GM12878 (cell line): ENCODE measurements around the gene CDH15. TPM values are rescaled to one million over a fixed set of nuclear protein-coding genes. Genes with fewer than 3 reads are reported as not detected.

Source experiments
- ATAC-seq: fragments of 200-7000 bp; cut with Tn5 transposase; 3 replicates; pipeline ENCODE4 v1.9.1; 2020; ENCODE audit warnings: mild to moderate bottlenecking, moderate library complexity
- BruUV-seq: library from RNA; stranded (reverse); fragments of 400-500 nt; replicated peaks from 2 replicates; lab custom pipeline; 2021; lab: Mats Ljungman, UMichigan
- CTCF ChIA-PET: fragments of 300-600 bp; sonication (Branson Sonifier 250); formaldehyde crosslinking; extraction: SDS; loops from one replicate; lab custom pipeline; 2021; ENCODE audit warnings: inconsistent platforms; lab: Yijun Ruan, JAX
- POLR2A ChIA-PET: fragments of 350-600 bp; formaldehyde crosslinking; extraction: SDS; loops from one replicate; lab custom pipeline; 2021; ENCODE audit warnings: inconsistent platforms; lab: Charles Lee
- RAD21 ChIA-PET: fragments of 300-600 bp; sonication (Branson Sonifier 250); formaldehyde crosslinking; loops from one replicate; lab custom pipeline; 2023; ENCODE audit warnings: antibody characterized with exemption; ENCODE audit not compliant: unreplicated experiment; lab: Charles Lee
- SMC1A ChIA-PET: fragments of 300-600 bp; sonication (Branson Sonifier 250); formaldehyde crosslinking; loops from one replicate; lab custom pipeline; 2023; ENCODE audit not compliant: unreplicated experiment, uncharacterized antibody; lab: Charles Lee
- DNase-seq: peaks from one replicate; pipeline ENCODE4 v3.0.0-alpha.2; 2011; ENCODE audit warnings: low read depth, low spot score
- FAIRE-seq: peaks from 3 replicates; lab custom pipeline; 2011; peaks lifted over from hg19 to GRCh38; lab: Jason Lieb, UNC
- H2AFZ ChIP-seq: 2 replicates; pipeline ENCODE4 v1.6.0; 2011; ENCODE audit warnings: low read depth, low read length, control low read depth; ENCODE audit not compliant: control insufficient read depth
- H3K27ac ChIP-seq: 2 replicates; pipeline ENCODE4 v1.5.1; 2011; ENCODE audit warnings: control low read depth; ENCODE audit not compliant: control insufficient read depth, insufficient read depth
- H3K27me3 ChIP-seq, 2 experiments: replicated peaks in 1 of 2; 2 replicates each; pipeline versions ENCODE4 v1.6.0 to v1.6.1; 2011; ENCODE audit warnings: low read length in 1 of 2; ENCODE audit not compliant: control insufficient read depth in 2 of 2, insufficient read depth in 2 of 2
- H3K36me3 ChIP-seq, 2 experiments: 2 replicates each; pipeline ENCODE4 v1.5.1; 2011; ENCODE audit warnings: low read length in 1 of 2; ENCODE audit not compliant: control insufficient read depth in 2 of 2, insufficient read depth in 2 of 2
- H3K4me1 ChIP-seq: 2 replicates; pipeline ENCODE4 v1.6.1; 2011; ENCODE audit warnings: mild to moderate bottlenecking, low read length, moderate library complexity, mixed read lengths; ENCODE audit not compliant: control insufficient read depth, insufficient read depth
- H3K4me2 ChIP-seq: 2 replicates; pipeline ENCODE4 v1.6.0; 2011; ENCODE audit warnings: control low read depth; ENCODE audit not compliant: control insufficient read depth, insufficient read depth
- H3K4me3 ChIP-seq: fragments of 200-600 bp; sonication (generic); 2 replicates; pipeline ENCODE4 v1.5.1; 2016
- H3K79me2 ChIP-seq: 2 replicates; pipeline ENCODE4 v1.6.0; 2011; ENCODE audit warnings: low read length; ENCODE audit not compliant: control insufficient read depth, insufficient read depth
- H3K9ac ChIP-seq: 2 replicates; pipeline ENCODE4 v1.8.0; 2011; ENCODE audit warnings: low read length, control low read depth, mixed read lengths; ENCODE audit not compliant: control insufficient read depth, insufficient read depth
- H3K9me3 ChIP-seq: replicated peaks from 3 replicates; pipeline ENCODE4 v1.5.1; 2011; ENCODE audit warnings: mild to moderate bottlenecking, low read length; ENCODE audit not compliant: control insufficient read depth, insufficient read depth
- H4K20me1 ChIP-seq: 2 replicates; pipeline ENCODE4 v1.6.0; 2011; ENCODE audit not compliant: control insufficient read depth, insufficient read depth
- ELK1 ChIP-seq: IDR thresholded peaks from 2 replicates; pipeline ENCODE4 v1.6.1; 2012; ENCODE audit warnings: low read depth, low read length, improper control_type of control experiment
- EZH2 ChIP-seq: IDR thresholded peaks from 2 replicates; pipeline ENCODE4 v1.6.1; 2012; ENCODE audit warnings: low read depth, mild to moderate bottlenecking, control low read depth, inconsistent platforms, low read length, borderline replicate concordance; ENCODE audit not compliant: control insufficient read depth
- HDAC2 ChIP-seq: fragments of 200-600 bp; sonication (generic); IDR thresholded peaks from 2 replicates; pipeline ENCODE4 v1.6.1; 2017
- NBN ChIP-seq: fragments of 450-650 bp; IDR thresholded peaks from 2 replicates; pipeline ENCODE4 v1.6.1; 2016
- SUPT20H ChIP-seq: IDR thresholded peaks from 2 replicates; pipeline ENCODE4 v1.6.1; 2011; ENCODE audit warnings: low read depth, mild to moderate bottlenecking, low read length, moderate library complexity, borderline replicate concordance; ENCODE audit not compliant: control insufficient read depth
- YY1 ChIP-seq: IDR thresholded peaks from 2 replicates; pipeline ENCODE4 v1.6.1; 2011; ENCODE audit warnings: low read depth, mild to moderate bottlenecking, low read length
- WGBS: methylation state at CpG from one replicate; pipeline ENCODE4 v1.1.6; 2016; ENCODE audit warnings: low lambda C conversion rate; ENCODE audit not compliant: insufficient replicate concordance, insufficient coverage; ENCODE audit errors: missing lambda C conversion rate; 5-methylcytosine and 5-hydroxymethylcytosine counted together
- in situ Hi-C: fragments of 300-500 bp; cut with MboI; formaldehyde crosslinking; loops from 9 replicates; pipeline ENCODE4 v1.14.3; 2018; ENCODE audit warnings: mixed read lengths
- intact Hi-C: fragments of 100-400 bp; cut with micrococcal nuclease; formaldehyde crosslinking; loops from one replicate; pipeline ENCODE4 v1.14.2; 2022; ENCODE audit not compliant: unreplicated experiment
- polyA plus RNA-seq, 11 experiments: library from polyadenylated mRNA; depleted of rRNA in 4 of 11; unstranded in 6 of 11; stranded (reverse) in 5 of 11; fragments of >200 nt; fragmentation: Nextera tagmentation in 4 of 11; fragmentation: Illumina TruSeq in 1 of 11; extraction: Ambion mirVana in 4 of 11; extraction: Trizol in 1 of 11; gene quantifications; 1 replicate in 1 of 11; 2 replicates in 10 of 11; pipeline versions ENCODE4 v1.2.1 to v1.2.3, GENCODE V29; 2011 to 2016; ENCODE audit warnings: inconsistent platforms in 2 of 11, missing spikeins in 2 of 11, low read depth in 1 of 11
- total RNA-seq, 4 experiments: library from RNA; depleted of rRNA in 3 of 4; stranded (reverse); fragments of >200 nt in 3 of 4; fragmentation: Illumina TruSeq in 1 of 4; extraction: Trizol in 1 of 4; gene quantifications; 2 replicates each; pipeline versions ENCODE4 v1.2.1 to v1.2.3, GENCODE V29; 2013 to 2021
- TF ChIP-seq, protein P1 (sequence below): IDR thresholded peaks from 2 replicates; pipeline ENCODE4 v1.6.1; 2012; ENCODE audit warnings: mild to moderate bottlenecking, low read depth, low read length
- TF ChIP-seq, protein P2 (sequence below): fragments of 150-350 bp; IDR thresholded peaks from 2 replicates; pipeline ENCODE4 v1.6.1; 2014; ENCODE audit warnings: mild to moderate bottlenecking, low read depth, low read length
- TF ChIP-seq, protein P3 (sequence below): IDR thresholded peaks from 2 replicates; pipeline ENCODE4 v1.6.1; 2012; ENCODE audit warnings: low read length, inconsistent platforms

The CDH15 gene
- total and polyA plus RNA-seq, 10 of the 15 experiments (the other 5 are each of a cell fraction or from before 2014, with no cell fraction given): 0.02 to 0.06 TPM; not detected in 8

DNA sequence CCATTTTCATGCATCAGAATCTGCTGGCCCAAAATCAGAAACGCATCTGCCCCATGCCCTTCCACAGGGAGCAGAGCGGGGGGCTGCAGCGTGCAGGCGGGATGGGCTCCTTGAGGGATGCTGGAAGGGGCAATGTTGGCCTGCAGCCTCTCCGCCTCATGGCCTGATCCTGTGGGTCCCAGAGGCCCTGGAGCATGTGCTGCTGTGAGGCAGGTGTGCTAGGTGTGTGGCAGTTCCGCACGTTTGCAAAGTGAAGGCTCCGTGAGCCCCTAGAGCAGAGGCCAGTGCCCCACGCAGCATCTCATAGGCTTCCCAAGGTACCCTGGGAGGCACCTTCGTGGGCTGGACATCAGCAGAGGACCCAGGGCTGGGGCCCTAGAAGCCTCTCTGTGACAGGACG lies 36.4 kb upstream of the CDH15 start:
- ChIA-PET RAD21 (no interaction called here), POLR2A (no interaction called here), SMC1A (no interaction called here), CTCF (no interaction called here)
- Histone ChIP-seq H3K36me3 (peaks cover 18 to 20% of the 10 kb centered on the region in 2 experiments), H3K4me1 (no peaks in the 10 kb centered on the region), H3K27me3 (no peaks in the 10 kb centered on the region), H3K9me3 (peaks cover 4% of the 10 kb centered on the region; the same call in 1 of the 3 replicates), H3K4me3 (no peak overlapping the region), H2AFZ (no peak overlapping the region), H3K9ac (no peak overlapping the region), H4K20me1 (no peaks in the 10 kb centered on the region)
- no peak for ATAC-seq
- DNase-seq: no peak
- intact Hi-C loops: no loop called here
- in situ Hi-C loops: no loop called here
- TSS peak; percentile 42 for BruUV-seq
- FAIRE-seq: no peak
- TF ChIP-seq HDAC2: no peak
- TF ChIP-seq, protein P1, sequence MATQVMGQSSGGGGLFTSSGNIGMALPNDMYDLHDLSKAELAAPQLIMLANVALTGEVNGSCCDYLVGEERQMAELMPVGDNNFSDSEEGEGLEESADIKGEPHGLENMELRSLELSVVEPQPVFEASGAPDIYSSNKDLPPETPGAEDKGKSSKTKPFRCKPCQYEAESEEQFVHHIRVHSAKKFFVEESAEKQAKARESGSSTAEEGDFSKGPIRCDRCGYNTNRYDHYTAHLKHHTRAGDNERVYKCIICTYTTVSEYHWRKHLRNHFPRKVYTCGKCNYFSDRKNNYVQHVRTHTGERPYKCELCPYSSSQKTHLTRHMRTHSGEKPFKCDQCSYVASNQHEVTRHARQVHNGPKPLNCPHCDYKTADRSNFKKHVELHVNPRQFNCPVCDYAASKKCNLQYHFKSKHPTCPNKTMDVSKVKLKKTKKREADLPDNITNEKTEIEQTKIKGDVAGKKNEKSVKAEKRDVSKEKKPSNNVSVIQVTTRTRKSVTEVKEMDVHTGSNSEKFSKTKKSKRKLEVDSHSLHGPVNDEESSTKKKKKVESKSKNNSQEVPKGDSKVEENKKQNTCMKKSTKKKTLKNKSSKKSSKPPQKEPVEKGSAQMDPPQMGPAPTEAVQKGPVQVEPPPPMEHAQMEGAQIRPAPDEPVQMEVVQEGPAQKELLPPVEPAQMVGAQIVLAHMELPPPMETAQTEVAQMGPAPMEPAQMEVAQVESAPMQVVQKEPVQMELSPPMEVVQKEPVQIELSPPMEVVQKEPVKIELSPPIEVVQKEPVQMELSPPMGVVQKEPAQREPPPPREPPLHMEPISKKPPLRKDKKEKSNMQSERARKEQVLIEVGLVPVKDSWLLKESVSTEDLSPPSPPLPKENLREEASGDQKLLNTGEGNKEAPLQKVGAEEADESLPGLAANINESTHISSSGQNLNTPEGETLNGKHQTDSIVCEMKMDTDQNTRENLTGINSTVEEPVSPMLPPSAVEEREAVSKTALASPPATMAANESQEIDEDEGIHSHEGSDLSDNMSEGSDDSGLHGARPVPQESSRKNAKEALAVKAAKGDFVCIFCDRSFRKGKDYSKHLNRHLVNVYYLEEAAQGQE: no peak
- no peak for TF ChIP-seq ELK1
- TF ChIP-seq, protein P2, sequence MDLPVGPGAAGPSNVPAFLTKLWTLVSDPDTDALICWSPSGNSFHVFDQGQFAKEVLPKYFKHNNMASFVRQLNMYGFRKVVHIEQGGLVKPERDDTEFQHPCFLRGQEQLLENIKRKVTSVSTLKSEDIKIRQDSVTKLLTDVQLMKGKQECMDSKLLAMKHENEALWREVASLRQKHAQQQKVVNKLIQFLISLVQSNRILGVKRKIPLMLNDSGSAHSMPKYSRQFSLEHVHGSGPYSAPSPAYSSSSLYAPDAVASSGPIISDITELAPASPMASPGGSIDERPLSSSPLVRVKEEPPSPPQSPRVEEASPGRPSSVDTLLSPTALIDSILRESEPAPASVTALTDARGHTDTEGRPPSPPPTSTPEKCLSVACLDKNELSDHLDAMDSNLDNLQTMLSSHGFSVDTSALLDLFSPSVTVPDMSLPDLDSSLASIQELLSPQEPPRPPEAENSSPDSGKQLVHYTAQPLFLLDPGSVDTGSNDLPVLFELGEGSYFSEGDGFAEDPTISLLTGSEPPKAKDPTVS: no peak
- no peak for TF ChIP-seq YY1
- TF ChIP-seq, protein P3, sequence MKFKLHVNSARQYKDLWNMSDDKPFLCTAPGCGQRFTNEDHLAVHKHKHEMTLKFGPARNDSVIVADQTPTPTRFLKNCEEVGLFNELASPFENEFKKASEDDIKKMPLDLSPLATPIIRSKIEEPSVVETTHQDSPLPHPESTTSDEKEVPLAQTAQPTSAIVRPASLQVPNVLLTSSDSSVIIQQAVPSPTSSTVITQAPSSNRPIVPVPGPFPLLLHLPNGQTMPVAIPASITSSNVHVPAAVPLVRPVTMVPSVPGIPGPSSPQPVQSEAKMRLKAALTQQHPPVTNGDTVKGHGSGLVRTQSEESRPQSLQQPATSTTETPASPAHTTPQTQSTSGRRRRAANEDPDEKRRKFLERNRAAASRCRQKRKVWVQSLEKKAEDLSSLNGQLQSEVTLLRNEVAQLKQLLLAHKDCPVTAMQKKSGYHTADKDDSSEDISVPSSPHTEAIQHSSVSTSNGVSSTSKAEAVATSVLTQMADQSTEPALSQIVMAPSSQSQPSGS: no peak
- TF ChIP-seq EZH2: no peak
- no peak for TF ChIP-seq SUPT20H
- TF ChIP-seq NBN: no peak
- TF ChIP-seq, all 136 proteins: peak for 0
- H3K4me2 ChIP-seq: no peak overlapping the region
- WGBS: 88% methylated on average over 11 of the region's 11 CpGs
- no peaks in the 10 kb centered on the region for H3K79me2 ChIP-seq
- H3K27ac ChIP-seq: no peak overlapping the region
